Renal cortical epithelial cell (primary cell): Measurements from ENCODE around the gene EHMT1. TPM values are rescaled to one million over a fixed set of nuclear protein-coding genes. Genes with fewer than 3 reads are reported as not detected.

Experiments used
- DNase-seq: peaks from one replicate; pipeline ENCODE4 v3.0.0-alpha.2; 2011; ENCODE audit warnings: low read depth
- total RNA-seq: library from RNA; depleted of rRNA; stranded (reverse); fragments of >200 nt; gene quantifications from 2 replicates; pipeline ENCODE4 v1.2.3, GENCODE V29; 2014

Gene EHMT1
- total RNA-seq, 1 donor from 2014 or later = 92.8 TPM

GRCh38 chr9:137825324-137825989, 206.7 kb downstream of the EHMT1 start:
- no peak for DNase-seq

GRCh38 chr9:137827908-137828526, 209.2 kb downstream of the EHMT1 start:
- no peak for DNase-seq

- no peak for DNase-seq
Observed at GRCh38 chr9:137828527-137829259, 209.9 kb downstream of the EHMT1 start.

- no peak for DNase-seq
Observed at GRCh38 chr9:137829260-137829996, 210.6 kb downstream of the EHMT1 start.

- no peak for DNase-seq
Observed at GRCh38 chr9:137832191-137832700, 213.4 kb downstream of the EHMT1 start.

GRCh38 chr9:137832830-137833590, 214.2 kb downstream of the EHMT1 start:
- no peak for DNase-seq

- DNase-seq = no peak
Observed at GRCh38 chr9:137833721-137834613, 215.2 kb downstream of the EHMT1 start.

GRCh38 chr9:137834846-137835546, 216.2 kb downstream of the EHMT1 start:
- no peak for DNase-seq

GRCh38 chr9:137836151-137836830, 217.5 kb downstream of the EHMT1 start:
- DNase-seq = no peak

- DNase-seq = no peak
Observed at GRCh38 chr9:137836831-137837241, 218.0 kb downstream of the EHMT1 start.

GRCh38 chr9:137837345-137838278, 218.8 kb downstream of the EHMT1 start:
- DNase-seq = no peak

- DNase-seq = no peak
Observed at GRCh38 chr9:137838576-137838975, 219.8 kb downstream of the EHMT1 start.

- no peak for DNase-seq
Observed at GRCh38 chr9:137843355-137843754, 224.6 kb downstream of the EHMT1 start.

GRCh38 chr9:137851516-137852267, 232.9 kb downstream of the EHMT1 start:
- DNase-seq = no peak

GRCh38 chr9:137853392-137853995, 234.7 kb downstream of the EHMT1 start:
- DNase-seq = no peak

GRCh38 chr9:137860361-137860760, 241.6 kb downstream of the EHMT1 start:
- no peak for DNase-seq
